ENCODE results near the gene MICAL2.

The MICAL2 gene

GRCh38 chr11:12111549-12112520 lies 1.4 kb downstream of the MICAL2 start:
- no peak for DNase-seq (ENCODE audit: low read depth)
- peak overlapping the region; percentile 71 for H3K4me3 ChIP-seq (ENCODE audit: low read length)
- TF ChIP-seq, protein P1, sequence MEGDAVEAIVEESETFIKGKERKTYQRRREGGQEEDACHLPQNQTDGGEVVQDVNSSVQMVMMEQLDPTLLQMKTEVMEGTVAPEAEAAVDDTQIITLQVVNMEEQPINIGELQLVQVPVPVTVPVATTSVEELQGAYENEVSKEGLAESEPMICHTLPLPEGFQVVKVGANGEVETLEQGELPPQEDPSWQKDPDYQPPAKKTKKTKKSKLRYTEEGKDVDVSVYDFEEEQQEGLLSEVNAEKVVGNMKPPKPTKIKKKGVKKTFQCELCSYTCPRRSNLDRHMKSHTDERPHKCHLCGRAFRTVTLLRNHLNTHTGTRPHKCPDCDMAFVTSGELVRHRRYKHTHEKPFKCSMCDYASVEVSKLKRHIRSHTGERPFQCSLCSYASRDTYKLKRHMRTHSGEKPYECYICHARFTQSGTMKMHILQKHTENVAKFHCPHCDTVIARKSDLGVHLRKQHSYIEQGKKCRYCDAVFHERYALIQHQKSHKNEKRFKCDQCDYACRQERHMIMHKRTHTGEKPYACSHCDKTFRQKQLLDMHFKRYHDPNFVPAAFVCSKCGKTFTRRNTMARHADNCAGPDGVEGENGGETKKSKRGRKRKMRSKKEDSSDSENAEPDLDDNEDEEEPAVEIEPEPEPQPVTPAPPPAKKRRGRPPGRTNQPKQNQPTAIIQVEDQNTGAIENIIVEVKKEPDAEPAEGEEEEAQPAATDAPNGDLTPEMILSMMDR (conservative IDR thresholded peaks at IDR 0.05; ENCODE audit: low read depth, low read length) = no peak

GRCh38 chr11:12112750-12113149 lies 2.4 kb downstream of the MICAL2 start:
- no peak overlapping the region for H3K4me3 ChIP-seq (ENCODE audit: low read length)
- TF ChIP-seq, protein P1 (conservative IDR thresholded peaks at IDR 0.05; ENCODE audit: low read depth, low read length) = no peak
- DNase-seq (ENCODE audit: low read depth) = no peak

DNA sequence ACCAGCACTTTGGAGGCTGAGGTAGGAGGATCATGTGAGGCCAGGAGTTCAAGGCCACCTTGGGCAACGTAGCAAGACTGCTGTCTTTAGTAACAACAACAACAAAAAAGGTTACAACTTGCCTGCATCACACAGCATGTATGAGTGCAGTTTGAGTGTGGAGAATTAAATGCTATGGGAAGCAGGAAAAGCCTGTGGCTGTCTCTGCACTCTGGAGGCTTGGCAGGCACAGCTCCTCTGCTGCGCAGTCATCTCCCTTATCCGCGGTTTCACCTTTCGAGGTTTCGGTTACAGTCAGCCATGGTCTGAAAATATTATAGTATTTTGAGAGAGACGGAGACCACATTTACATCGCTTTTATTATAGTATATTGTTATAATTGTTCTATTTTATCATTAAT lies 2.9 kb downstream of the MICAL2 start:
- no peak overlapping the region for H3K4me3 ChIP-seq (ENCODE audit: low read length)
- TF ChIP-seq, protein P1 (conservative IDR thresholded peaks at IDR 0.05; ENCODE audit: low read depth, low read length) = no peak
- DNase-seq (ENCODE audit: low read depth) = no peak

DNA sequence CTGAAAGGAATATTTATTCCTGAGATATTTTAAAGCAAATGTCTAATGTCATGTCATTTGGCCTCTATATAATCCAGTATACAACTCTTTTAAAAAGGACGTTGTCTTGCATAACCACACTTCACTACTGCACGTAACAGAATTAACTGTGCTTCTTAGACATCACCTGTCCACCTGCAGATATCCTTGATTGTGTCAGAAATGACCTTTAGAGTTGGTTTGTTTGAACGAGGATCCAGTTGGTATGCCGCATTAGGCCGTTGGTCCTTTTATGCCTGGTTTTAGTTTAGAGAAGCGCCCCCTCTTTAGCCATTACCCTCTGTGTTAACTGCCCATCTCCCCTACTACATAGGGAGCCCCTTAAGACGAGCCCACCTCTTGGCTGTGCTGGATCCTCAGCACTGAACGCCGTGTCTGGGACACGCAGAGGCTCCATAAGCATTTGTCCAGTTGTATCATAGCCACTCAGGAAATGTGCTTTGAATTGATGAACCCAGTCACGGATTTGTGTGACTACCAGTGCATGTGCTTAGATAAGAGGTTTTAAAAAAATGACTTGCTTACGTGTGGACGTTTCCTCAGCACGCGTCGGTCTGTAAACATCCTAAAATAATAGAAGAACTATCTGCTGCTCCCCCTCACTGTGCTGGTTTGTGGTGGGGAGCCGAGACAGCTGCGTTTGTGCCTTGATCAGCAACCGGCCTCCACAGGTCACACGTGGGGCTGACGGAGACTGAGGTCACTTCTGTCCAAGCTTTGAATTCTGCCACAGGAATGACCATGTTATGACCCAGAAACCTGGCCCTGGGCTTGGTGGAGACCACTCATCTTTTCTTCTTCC lies 4.0 kb downstream of the MICAL2 start:
- H3K4me3 ChIP-seq (ENCODE audit: low read length) = no peak overlapping the region
- TF ChIP-seq, protein P1 (conservative IDR thresholded peaks at IDR 0.05; ENCODE audit: low read depth, low read length) = no peak
- DNase-seq (ENCODE audit: low read depth) = no peak

GRCh38 chr11:12116425-12117032 lies 6.1 kb downstream of the MICAL2 start:
- DNase-seq (ENCODE audit: low read depth) = no peak
- TF ChIP-seq, protein P1 (conservative IDR thresholded peaks at IDR 0.05; ENCODE audit: low read depth, low read length) = no peak
- H3K4me3 ChIP-seq (ENCODE audit: low read length) = no peak overlapping the region

- TF ChIP-seq, protein P1 (conservative IDR thresholded peaks at IDR 0.05; ENCODE audit: low read depth, low read length) = no peak
- no peak for DNase-seq (ENCODE audit: low read depth)
- no peak overlapping the region for H3K4me3 ChIP-seq (ENCODE audit: low read length)
These were observed 6.8 kb downstream of the MICAL2 start for GRCh38 chr11:12117200-12117599.

Measured in retinal pigment epithelial cell (primary cell).